Glomerular visceral epithelial cell (primary cell): ENCODE measurements around the gene INO80D.
"Not testable (repeated sequence)": the region's sequence is repeated elsewhere in the genome, so short reads cannot be mapped to it uniquely, and the experiment has no call there.

Experiments
- DNase-seq: peaks from one replicate; pipeline ENCODE4 v3.0.0-alpha.2; 2016; ENCODE audit errors: extremely low spot score

Gene INO80D

DNA sequence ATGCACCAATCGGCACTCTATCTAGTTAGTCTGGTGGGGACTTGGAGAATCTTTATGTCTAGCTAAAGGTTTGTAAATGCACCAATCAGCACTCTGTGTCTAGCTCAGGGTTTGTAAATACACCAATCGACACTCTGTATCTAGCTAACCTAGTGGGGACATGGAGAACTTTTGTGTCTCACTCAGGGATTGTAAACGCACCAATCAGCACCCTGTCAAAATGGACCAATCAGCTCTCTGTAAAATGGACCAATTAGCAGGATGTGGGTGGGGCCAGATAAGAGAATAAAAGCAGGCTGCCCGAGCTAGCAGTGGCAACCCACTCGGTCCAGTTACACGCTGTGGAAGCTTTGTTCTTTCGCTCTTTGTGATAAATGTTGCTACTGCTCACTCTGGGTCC is 108.3 kb downstream of the INO80D start:
- DNase-seq = not testable (repeated sequence)

DNA sequence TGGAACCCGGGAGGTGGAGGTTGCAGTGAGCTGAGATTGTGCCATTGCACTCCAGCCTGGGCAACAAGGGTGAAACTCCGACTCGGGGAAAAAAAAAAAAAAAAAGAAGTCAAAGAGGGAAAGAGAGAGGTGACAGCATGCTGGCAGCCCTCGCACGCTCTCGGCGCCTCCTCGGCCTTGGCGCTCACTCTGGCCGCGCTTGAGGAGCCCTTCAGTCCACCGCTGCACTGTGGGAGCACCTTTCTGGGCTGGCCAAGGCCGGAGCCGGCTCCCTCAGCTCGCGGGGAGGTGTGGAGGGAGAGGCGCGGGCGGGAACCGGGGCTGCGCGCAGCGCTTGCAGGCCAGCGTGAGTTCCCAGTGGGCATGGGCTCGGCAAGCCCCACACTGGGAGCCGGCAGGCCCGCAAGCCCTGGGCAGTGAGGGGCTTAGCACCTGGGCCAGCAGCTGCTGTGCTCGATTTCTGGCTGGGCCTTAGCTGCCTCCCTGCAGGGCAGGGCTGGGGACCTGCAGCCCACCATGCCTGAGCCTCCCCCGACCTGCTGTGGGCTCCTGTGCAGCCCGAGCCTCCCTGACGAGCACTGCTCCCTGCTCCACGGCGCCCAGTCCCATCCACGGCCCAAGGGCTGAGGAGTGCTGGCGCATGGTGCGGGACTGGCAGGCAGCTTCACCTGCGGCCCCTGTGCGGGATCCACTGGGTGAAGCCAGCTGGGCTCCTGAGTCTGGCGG is 108.9 kb downstream of the INO80D start:
- not testable (repeated sequence) for DNase-seq

DNA sequence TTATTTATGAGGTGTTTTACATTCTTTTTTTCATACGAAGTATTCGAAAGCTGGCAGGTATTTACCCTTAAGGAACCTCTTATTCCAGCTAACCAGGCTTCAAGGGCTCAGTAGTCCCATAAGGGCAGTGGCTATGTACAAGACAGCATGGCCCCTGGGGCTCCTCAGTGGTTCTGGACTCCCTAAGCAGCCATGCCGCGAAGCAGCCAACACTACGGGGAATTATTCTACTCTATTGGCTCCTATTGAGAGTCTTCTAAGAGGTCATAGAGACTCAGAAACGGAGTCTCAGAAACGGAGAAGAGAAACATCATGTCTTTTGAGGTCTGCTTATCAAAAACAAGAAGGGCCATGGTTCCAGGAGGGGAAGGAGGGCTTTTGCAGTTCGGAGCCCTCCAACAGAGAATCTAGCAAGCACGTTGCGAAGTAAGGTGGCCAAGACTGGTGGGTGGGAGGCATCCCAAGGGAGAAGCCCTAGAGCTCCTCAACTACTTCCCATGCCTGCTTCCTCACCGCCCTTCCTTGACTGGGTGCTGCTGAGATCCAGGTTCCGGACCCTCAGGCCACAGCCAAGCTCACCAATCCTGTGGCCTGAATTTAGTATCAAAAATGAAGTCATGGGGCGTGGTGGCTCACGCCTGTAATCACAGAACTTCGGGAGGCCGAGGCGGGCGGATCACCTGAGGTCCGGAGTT is 109.7 kb downstream of the INO80D start:
- no peak for DNase-seq

DNA sequence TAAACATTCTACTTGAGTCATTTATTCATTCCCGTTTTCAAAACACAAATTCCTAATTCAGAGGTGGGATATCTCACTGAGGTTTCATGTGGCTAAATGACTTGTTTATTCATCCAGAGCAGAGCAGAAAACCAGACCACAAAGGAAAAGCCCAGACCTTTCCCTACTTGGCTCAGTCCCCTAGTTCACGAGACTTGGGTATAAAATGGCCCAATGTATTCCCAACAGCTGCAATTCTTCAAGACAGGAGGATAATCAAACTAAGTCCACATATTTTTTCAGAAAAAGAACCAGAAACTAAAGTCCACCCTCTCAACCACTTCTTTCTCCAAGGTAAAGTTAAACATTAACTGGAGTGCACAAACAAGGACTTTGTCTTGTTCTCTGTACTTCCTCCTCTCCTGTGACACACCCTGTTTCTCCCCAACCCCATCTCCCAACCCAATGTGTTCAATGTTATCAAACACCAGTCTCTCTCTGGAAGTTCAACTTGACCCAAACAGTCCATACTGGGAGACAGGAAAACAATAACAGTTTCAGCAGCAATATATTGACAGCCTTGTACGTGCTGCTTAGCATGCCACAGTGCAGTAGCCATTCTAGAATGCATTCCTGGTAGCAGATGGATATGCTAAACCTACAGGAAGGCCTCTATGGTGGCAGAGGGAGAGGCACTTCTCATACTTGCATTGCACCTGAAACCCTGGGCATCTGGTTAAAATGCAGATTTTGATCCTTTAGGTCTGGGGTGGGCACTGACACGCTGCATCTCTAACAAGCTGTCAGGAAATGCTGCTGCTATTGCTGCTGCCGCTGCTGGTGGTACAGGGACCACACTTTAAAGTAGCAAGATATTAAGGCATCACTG is 110.7 kb downstream of the INO80D start:
- peak; percentile 58 for DNase-seq

DNA sequence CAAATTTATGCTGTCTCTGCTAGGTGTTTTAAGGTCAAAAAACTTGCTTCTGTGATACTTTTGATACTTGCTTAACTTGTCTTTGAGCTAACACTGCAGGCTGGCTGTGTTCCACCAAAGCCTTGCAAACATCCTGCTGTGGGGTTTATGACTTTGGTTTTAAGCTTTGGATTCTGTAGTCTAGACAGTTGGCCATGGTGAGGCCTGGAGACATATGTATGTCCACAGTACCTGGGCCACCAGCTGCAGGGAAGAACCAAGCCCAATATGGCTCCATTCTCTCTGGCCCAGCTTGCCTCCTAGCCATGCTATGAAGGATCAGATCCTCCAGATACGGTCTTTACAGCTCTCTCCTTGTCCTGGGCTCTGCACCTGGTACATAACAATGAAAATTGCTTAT is 113.9 kb downstream of the INO80D start:
- no peak for DNase-seq

DNA sequence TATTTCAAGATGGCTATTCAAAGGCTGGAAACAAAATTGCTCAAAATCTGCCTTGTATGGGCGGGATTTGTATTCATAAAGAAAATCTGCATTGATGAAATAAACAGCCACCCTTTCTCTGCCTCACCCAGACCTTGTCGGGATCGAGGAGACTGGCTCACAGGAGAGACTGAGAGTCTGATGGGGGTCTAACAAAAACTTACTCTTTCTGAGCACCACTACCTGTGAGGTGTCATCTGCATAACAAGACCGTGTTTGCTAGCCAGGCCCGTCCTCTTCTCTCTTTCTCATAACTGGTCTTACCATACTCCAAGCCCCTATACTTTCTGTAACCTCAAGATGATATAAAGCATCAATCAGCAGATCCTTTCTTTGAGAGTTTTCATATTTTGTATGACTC is 115.6 kb downstream of the INO80D start:
- DNase-seq = no peak

DNA sequence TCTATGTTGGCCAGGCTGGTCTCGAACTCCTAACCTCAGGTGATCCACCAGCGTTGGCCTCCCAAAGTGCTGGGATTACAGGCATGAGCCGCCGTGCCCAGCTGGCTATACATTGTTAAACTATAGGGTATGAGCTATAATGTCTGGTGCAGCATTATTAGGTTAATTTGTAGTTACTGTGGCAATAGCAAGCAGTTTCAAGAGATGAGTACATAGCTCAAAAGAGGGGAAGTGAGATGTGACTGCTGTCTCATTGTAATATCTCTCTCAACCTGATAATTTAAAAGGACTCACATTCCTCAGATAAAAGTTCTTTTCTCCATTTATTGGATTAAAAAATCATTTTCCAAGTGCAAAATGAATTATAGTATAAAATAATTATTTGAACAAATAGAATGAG is 116.4 kb downstream of the INO80D start:
- no peak for DNase-seq

DNA sequence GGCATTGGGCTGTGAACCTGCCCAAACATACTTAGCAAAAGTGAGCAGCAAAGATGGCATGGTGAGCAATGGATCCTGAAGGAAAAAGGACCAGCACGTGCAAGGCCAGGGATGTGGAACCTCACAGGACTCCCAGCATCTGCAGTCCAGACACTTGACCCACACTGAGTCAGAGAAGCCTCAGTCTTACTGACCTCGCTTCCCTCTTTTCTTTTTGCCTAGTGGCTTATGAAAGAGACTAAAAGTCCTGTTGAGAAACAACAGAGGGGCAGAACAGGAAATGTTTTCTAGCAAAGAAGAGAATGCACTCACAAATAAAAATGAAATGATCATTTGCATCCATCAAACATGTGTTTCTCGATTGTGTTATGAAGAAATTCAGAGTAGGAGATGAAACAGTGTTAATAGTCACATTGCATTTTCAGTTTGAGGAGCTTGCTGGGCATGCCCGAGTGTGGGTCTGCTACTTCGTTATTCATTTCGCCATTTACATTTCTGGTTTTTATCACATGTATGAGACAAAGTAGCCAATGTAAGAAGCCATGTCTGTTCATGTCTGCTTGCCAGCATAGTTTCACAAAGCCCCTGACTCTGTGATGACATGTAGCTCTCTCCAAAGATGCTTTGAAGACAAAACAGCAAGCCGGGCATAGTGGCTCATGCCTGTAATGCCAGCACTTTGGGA is 118.4 kb downstream of the INO80D start:
- no peak for DNase-seq

DNA sequence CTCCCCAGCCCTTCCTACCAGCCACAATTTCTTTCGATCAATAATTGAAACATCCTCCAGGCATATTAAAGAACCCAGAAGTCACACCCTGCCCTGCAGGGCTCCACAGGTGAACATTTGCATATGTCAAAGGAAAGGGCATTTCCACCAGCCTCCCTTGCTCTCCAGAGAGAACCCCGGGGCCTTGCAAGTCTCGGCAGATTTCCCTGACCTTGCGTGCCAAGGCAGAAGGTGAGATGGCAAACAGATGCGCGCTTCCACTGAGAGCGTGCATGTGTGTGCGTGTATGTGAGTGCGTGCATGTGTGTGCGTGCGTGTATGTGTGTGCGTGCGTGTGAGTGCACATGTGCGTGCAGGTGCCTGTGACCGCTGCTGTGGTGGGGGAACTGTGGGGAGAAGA is 120.3 kb downstream of the INO80D start:
- DNase-seq = no peak

DNA sequence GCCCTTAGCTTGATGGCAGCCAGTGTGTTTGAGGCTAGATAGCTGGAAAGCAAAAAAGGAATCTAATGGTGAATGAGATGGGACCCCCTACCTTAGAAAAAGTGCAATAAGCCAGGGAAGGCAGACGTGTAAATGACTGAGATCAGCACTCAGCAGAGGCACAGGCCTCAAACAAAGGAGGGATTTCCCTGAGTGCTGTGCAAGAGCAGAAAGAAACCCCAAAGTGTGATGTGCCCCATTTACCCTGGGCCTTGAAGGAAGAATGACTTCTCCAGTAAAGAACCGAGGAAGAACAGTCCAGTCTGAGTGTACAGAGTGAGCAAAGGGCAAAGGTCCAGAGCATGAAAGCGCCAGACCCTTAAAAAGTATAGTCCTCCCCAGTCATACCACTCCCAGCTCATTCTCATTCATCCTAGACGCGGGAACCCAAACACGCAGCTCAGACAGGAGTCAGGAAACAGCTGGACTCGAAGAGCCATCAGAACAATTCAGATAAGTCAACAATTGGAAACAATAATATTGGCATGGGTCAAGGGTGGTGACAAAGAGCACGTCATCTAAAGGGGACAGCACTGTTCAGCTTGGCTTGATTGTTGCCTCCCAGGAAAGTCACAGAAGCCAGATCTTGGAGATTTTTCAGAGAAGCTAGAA is 121.7 kb downstream of the INO80D start:
- DNase-seq = no peak

DNA sequence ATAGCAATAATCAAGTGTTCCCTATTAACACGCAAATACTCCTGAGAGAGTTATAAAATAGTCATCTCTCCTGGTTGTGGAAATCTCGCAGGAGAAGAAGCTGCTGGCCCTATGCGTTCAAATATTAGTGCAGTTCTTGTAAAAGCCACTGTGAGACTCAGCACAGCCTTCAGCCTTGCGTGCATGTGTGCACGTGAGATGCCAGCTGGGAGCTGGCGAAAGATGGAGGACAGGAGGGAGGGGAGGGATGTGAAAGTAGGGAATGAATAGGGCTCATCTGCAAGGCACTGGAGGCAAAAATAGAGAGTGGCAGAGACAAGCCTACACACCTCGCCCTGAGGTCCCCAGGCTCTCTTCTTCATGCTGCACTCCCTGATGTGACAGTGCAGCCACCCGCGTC is 126.5 kb downstream of the INO80D start:
- no peak for DNase-seq

DNA sequence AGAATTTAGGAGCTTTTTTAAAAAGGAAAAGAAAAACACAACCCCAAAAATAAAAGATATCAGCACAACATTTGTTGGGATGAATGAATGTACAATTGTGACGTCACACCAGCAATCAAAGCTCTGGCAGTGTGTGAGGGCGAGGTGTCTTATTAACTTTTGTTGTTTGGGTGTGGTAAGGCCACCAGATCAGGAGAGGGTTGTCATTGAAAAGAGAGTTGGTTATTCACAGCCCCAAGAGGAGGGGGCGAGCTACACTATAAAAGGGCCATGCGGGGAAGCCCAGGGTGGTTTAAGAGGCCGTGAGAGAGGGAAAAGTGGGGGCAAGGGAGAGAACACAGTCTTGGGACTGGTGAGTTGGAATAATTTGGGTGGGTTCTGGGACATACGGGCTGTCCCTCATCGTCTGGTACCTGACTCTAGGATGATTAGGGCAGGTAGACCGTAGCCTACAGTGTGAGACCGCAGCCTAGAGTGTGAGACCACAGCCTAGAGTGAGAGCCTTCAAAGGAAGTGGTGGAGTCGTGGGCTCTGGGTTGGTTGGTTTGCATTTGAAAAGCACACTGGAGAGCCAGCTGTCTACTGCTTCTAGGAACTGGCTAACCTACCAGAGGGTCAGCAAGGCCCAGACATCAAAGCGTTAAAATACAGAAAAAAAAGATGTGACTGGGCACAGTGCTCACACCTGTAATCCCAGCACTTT is 128.4 kb downstream of the INO80D start:
- no peak for DNase-seq

DNA sequence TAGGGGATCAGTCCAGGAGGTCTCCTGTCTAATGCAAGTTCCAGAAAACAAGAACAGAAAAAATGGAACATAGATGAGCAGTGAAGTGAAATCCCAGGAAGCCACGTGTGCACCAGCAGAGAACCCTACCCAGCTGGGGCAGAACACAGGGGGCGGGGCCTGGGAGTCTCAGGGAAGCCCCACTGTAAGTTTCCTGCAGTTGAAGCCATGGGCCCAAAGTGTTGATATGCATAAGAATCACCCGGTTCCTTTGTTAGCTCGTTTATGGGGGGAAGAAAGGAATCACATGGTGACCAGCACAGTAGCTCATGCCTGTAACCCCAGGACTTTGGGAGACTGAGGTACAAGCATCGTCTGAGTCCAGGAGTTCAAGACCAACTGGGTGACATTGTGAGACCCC is 131.3 kb downstream of the INO80D start:
- DNase-seq = no peak

DNA sequence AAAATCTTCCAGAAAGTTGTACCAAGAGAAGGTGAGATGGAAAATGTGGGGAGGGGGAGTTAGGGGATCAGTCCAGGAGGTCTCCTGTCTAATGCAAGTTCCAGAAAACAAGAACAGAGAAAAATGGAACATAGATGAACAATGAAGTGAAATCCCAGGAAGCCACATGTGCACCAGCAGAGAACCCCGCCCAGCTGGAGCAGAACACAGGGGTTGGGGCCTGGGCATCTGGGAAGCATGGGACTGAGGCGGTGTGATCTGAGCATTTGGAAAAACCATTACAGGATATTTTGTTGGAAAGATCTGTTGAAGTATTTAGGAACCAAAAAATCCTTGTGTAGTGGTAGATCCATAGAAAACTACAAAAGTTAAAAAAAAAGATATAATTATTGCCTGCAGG is 133.7 kb downstream of the INO80D start:
- no peak for DNase-seq

DNA sequence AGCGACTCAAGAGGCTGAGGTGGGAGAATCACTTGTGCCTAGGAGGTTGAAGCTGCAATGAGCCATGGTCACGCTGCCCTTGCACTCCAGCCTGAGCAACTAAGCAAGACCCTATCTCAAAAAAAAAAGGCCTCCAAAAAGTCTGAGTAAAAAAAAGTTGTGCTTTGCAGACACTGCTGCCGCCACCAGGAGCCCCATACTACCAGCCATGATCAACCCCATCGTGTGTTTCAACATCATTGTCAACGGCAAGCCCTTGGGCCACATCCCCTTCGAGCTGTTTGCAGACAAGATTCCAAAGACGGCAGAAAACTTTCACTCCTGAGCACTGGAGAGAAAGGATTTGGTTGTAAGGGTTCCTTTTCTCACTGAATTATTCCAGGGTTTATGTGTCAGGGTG is 137.1 kb downstream of the INO80D start:
- no peak for DNase-seq

DNA sequence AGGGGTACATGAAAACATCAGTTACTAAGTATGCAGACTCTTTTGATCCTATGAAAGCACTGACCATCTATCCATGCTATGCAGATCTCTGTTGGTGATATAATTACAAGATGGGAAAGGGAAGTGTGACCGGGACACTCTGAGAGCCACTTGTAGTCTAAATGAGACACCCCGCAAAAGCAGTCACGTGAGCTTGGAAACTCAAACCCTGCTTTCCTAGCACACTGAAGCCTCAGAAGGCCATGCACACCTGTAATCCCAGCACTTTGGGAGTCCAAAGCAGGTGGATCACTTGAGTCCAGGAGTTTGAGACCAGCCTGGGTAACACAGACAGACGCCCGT is 137.5 kb downstream of the INO80D start:
- DNase-seq = no peak

DNA sequence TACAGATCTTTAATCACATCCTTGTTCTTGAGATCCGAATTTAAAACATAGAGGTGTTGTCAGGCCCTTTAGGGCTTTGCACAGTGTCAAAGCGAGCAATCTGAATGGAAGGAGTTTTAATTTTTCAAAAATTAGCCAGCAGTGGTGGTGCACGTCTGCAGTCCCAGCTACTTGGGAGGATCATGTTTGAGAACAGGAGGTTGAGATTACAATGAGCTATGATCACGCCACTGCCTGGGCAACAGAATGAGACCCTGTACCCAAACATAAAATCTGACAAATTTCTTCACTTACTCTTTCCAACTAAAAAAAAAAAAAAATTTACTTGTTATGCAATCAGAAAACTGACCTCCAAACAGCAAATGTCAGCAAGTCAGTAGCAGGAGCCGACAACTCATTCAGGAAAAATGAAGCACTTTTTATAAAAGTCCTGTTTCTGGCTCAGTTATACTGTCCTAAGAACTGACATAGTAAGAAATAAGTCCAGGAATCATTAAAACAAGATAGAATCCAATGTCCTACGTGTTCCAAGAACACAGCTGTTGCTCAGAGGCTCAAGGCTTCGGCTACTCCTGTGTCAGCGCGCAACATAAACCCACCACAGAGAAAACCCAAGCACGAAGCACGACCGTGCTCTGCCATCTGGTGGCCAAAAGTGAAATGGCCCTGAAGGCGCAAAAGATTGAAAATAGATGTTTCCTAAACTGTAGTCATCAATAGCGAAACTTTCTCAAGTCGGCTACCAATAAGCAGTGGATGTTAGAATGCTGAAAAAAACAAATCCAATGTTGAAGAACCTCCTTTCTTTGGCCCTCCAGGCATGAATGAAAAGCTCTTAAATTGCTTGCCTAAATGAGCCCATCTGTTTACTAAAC is 138.1 kb downstream of the INO80D start:
- peak; percentile 66 for DNase-seq

DNA sequence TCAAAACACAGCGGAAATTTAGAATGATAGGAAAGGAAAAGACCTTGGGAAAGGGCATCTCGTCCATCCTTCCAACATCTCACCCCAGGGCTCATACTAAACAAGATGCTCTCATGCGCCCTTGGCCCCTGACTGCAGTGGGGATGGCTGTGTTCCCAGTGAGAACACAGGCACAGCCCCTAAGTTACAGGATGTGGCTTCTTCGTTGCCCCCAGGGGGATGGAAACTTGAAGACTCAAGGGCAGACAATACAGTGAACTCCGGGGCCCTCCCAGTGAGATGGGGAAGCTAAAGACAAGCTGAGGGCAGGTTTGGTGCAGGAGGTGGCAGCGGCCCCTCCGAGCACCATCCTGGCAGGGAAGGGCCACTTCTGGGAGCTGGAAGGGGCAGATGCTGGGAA is 139.7 kb downstream of the INO80D start:
- DNase-seq = no peak
